Stimulated activated CD8-positive, alpha-beta memory T cell treated with anti-CD3 and anti-CD28 coated beads, Interleukin-12 subunit alpha, Interleukin-12 subunit beta, amount 100 ng/mL, for 1 hour (primary cell): ENCODE measurements around the gene ABHD12B.
"Not testable (repeated sequence)": the region's sequence is repeated elsewhere in the genome, so short reads cannot be mapped to it uniquely, and the experiment has no call there.

Experiments
- DNase-seq: peaks from one replicate; pipeline ENCODE4 v3.0.0-alpha.2; 2020; ENCODE audit warnings: low read depth

Gene ABHD12B

DNA sequence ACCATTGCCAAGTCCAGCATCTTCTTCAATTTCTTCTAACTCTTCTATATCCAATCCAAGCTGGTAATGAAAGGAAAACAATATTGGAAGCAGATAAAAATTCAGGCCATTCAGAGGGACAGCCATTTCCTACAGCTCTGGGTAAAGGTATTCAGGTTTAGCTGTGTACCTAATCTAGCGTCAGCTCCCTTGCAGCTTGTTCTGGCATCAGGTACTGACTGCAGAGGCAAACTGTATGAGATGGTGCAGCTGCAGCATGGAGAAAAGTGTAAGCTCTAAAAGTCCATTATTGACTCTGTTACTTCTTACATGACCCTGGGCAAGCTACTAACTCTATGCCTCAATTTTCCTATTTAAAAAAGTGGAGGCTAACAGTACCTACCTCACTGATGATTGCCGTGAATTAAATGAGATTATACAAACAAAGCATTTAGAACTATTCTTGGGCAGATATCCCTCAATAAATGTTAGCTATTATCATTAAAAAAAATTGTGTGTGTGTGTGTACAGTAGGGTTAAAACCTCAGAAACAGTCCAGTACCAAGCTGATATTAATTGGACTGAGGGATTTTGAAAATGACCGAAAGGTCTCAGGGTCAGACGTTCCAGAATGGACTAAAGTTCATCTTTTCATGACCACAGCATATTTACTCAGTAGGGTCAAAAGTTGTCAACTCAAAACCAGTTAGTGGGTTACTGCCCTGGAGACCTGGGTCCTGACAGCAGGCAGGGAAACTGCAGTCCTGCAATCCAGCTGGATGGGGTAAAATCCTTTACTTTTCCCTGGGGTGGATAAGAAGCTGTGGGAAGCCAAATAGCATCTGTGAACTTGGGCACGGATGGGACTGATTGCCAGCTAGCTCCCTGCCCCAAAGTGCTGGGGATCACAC, 63.5 kb downstream of the ABHD12B start:
- no peak for DNase-seq

GRCh38 chr14:50936016-50936340, 64.1 kb downstream of the ABHD12B start:
- DNase-seq: no peak

GRCh38 chr14:50936882-50937281, 65.0 kb downstream of the ABHD12B start:
- no peak for DNase-seq

- DNase-seq: no peak
Observed at GRCh38 chr14:50937325-50937724, 65.5 kb downstream of the ABHD12B start.

GRCh38 chr14:50937800-50938199, 65.9 kb downstream of the ABHD12B start:
- DNase-seq: no peak

GRCh38 chr14:50941151-50941550, 69.3 kb downstream of the ABHD12B start:
- DNase-seq: no peak

DNA sequence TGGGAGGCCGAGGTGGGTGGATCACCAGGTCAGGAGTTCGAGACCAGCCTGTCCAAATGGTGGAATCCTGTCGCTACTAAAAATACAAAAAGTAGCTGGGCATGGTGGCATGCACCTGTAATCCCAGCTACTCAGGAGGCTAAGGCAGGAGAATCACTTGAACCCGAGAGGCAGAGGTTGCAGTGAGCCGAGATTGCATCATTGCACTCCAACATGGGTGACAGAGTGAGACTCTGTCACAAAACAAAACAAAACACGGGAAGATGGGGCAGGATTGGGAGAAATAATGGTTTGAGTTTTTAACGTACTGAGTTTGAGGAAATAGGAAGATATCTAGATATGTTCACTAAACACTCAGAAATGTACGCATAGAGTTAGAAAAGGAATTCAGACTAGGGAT, 69.8 kb downstream of the ABHD12B start:
- not testable (repeated sequence) for DNase-seq

DNA sequence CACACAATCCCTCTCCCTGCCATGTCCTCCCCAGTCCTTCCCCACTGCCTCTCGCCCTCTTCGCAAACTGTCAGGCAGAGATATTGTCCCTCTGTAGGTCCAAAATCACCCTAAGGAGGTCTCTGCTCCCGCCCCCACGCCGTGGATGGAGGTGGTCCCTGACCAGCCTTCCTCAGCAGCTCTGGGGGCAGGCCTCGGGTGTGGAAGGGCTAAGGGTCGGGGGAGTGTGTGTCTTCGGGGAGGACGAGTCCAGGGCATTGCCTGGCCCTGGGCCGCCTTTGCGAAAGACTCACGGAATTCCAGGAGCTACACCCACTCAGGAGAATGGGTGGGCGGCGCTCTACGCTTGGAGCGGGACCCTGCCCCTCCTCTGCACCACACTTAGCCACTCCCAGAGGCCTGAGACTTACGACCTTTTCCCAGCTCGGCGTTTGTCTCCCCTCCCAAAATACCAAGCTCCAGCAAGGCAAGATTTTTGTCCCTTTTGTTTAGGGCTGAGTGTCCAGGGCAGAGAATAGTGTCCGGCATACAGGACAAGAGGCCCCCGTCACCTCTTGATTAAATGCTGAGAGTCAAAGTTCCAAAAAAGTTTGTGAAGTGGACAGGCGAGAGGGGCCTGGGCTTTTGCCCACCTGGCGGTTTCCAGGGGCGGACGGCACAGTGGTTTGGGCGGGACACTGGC, 71.5 kb downstream of the ABHD12B start:
- no peak for DNase-seq

- DNase-seq: no peak
Observed at GRCh38 chr14:50943943-50944646, 72.2 kb downstream of the ABHD12B start, which contains the start of gene PYGL. TSS of gene PYGL (minus strand) at chr14:50944483. CDS start at chr14:50944403, 80 bp downstream.

DNA sequence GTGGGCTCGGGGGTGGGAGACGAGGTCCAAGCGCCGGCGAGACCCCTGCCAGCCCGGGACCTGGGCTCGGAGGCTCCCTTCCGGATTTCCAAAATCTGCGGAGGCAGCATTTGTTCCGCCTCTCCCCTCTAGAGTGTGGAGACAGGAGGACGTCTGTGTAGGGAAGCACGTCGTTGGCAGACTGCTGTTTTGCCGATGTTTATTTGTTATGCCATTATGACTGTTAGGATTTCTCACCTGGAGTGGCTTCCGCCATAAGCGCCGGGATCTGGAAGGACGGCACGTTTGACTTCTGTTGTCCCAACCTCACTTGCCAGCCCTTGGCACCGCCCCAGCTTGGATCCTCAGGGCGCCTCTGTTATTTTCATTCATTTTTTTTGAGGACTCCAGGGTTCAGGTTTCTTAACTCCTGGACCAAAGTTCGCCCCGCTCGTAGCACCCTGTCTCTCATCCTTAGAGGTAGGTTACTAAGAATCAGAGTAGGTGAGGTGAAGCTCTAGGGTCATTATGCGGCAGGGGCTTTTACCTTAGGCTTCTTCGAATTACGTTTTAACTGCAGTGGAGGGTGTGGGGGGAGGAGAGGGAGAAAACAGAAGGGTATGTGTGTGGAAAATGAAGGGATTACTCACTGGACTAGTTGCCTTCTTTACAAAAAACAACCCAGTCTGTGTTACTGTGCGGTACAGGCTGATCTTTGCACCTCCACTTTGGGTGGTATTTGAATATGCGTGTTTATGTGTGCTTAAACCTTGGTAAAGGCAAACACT, 73.0 kb downstream of the ABHD12B start:
- DNase-seq: no peak

DNA sequence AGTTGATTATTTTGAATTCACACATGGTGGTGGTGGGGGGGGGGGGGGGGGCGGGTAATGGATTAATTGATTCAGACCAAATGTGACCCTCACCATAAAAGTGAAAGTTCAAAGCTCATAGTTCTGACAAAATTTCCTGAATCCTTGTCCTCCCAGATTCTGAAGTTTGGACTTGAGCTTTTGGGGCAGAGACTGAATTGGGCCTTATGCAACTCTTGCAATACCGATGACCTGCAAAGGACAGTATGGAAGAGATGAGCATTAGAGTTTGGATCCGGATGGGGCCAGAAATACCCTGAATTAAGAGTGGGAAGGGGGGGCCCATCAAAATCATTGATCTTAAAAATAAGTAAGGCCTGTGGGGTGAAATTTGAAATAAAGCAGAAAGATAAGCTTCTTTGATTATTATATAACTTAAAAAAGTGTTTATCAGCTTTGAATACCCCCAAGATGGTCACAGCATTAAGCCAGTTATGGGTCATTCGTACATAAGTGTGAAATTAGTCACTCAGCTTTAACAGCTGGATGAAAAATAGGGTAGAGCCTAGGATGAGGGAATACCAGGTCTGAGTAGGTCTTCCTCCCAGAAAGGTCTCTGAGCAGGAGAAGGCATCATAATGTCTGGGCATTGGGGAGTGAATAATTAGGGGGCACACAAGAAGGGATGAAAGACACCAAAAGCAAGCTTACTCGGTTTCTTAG, 74.5 kb downstream of the ABHD12B start:
- DNase-seq: no peak

DNA sequence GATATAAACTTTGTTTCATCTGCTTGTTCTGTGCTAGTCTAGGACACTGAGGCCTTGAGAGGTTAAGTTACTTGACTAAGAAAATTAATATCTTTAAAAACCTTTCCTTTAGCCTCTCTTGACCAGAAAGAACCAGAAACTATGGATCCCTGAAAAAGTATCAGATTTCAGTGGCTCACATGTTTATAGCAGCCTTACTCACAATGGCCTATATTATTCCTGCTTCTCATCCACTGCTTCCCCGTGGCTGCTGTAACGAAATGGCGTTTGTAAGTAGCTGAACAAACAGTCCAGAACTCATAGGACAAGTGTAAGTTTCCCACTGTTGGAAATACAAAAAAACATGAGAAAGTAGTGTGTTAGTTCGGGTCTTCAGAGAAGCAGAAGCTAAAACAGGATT, 75.6 kb downstream of the ABHD12B start:
- DNase-seq: no peak

GRCh38 chr14:50948205-50948604, 76.4 kb downstream of the ABHD12B start:
- no peak for DNase-seq

- DNase-seq: no peak
Observed at GRCh38 chr14:50951032-50951431, 79.2 kb downstream of the ABHD12B start.

- no peak for DNase-seq
Observed at GRCh38 chr14:50953502-50953901, 81.6 kb downstream of the ABHD12B start.
